ENCODE data around the gene MCAT.
A peak's percentile ranks its signal among the peaks of the same experiment; 100 is the strongest.

Gene MCAT

DNA sequence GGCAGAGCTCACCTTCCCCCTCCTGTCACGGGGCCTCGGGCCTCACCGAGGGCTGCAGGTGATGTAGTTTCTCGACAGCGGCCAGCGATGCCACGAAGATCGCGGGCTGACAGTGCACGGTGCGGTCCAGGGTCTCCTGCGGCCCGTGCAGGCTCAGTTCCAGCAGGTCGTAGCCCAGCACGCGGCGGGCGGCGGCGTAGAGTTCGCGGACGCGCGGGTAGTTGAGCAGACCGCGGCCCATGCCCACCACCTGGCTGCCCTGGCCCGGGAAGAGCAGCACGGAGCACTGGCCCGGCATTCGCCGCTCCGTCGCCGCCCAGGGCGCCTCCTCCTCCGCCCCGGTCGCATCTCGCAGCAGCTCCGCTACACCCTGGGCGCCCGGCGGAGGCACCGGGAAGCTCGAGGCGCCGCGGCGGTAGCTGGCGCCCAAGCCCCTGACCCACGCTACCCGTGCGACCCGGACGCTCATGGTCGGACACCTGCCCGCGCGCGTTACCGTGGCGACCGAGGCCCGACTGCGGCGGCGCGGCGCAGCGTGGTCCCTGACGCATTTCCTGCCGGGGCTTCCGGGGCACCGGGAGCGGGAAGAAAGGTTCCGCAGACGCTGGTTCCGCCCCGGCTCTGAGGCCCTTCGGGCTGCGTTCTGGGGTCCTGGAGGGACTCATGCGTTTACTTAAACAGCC is at the start of gene MCAT:
Gene MCAT (minus strand): TSS at position 519 of the 683 bp plus-strand sequence. CDS start 50 bp downstream, at position 469.
- peak; percentile 65 for DNase-seq (ENCODE audit: low read depth)
- TF ChIP-seq, protein P1, sequence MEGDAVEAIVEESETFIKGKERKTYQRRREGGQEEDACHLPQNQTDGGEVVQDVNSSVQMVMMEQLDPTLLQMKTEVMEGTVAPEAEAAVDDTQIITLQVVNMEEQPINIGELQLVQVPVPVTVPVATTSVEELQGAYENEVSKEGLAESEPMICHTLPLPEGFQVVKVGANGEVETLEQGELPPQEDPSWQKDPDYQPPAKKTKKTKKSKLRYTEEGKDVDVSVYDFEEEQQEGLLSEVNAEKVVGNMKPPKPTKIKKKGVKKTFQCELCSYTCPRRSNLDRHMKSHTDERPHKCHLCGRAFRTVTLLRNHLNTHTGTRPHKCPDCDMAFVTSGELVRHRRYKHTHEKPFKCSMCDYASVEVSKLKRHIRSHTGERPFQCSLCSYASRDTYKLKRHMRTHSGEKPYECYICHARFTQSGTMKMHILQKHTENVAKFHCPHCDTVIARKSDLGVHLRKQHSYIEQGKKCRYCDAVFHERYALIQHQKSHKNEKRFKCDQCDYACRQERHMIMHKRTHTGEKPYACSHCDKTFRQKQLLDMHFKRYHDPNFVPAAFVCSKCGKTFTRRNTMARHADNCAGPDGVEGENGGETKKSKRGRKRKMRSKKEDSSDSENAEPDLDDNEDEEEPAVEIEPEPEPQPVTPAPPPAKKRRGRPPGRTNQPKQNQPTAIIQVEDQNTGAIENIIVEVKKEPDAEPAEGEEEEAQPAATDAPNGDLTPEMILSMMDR (conservative IDR thresholded peaks at IDR 0.05; ENCODE audit: low read length): no peak
- H3K4me3 ChIP-seq (ENCODE audit: low read length): peak within 1 kb of the TSS; percentile 88

GRCh38 chr22:43191831-43192230 is 48.6 kb upstream of the MCAT start:
- H3K4me3 ChIP-seq (ENCODE audit: low read length): no peak overlapping the region
- TF ChIP-seq, protein P1 (conservative IDR thresholded peaks at IDR 0.05; ENCODE audit: low read length): no peak
- DNase-seq (ENCODE audit: low read depth): no peak

DNA sequence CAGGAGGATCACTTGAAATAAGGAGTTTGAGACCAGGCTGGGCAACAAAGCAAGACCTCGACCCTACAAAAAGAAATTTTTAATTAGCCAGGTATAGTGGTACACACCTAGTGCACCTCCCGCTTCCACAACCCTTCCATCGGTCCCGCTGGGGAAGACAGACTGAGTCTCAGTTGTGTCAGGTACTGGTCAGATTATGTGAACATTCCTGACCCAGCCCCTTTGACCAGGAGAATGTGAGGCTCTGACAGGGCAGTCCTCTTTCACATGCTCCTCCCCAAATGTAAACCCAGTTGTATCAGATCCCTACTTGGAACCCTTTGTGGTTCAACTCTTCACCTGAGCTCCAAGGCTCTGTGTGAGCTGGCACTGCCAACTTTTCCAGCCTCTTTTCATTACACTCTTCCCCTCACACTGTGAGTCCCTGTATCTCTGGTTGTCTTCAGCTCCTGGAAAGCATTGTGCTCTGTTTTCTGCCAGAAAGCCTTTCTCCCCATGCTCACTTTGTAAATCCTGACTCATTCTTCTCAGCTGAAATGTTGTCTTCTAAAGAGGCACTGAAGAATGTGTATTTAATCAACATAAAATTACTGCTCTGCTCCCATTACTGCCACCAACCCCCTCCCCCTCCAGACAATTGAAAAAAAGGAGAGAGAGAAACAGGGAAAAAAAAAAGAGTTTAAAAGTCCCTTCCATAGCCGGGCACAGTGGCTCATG is 45.8 kb upstream of the MCAT start:
- no peak overlapping the region for H3K4me3 ChIP-seq (ENCODE audit: low read length)

DNA sequence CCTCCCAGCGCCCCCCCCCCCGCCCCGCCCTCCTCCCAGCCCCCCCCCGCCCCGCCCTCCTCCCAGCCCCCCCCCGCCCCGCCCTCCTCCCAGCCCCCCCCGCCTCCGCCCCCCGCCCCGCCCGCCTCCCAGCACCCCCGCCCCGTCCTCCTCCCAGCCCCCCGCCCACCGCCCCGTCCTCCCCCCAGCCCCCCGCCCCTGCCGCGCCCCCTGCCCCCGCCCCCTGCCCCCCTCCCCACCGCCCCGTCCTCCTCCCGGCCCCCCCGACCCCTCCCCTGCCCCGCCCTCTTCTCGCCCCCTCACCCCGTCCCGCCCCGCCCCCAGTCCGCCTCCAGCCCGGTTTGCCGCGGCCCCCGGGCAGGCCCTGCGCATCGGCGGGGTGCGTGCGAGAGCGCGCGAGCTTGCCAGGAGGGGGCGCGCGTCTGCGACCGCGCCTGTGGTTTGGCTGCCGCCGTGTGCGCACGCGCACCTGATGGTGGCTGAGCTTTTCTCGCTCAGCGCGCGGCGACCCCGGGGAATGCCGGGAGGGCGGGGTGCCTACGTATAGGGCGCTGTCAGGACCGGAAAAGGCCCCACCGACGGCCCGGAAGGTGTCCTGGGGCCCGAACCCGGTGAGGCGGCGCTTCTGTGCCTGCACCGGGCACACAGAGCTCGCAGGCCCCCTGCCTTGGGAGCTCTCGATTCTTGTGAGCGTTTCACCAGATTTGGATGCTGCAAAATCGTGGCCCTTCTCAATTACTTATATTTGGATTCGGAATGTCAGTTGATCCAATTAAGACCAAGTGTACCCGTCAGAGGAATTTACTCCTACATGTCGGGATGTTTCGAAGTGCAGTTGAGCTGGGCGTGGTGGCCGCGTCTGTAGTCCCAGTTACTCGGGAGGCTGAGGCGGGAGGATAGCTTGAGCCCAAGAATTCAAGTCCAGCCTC is 44.2 kb upstream of the MCAT start:
- TF ChIP-seq, protein P1 (conservative IDR thresholded peaks at IDR 0.05; ENCODE audit: low read length): peak; percentile 29
- peak; percentile 92 for DNase-seq (ENCODE audit: low read depth)
- H3K4me3 ChIP-seq (ENCODE audit: low read length): peak overlapping the region; percentile 63

More for the DNA sequence above, 45.8 kb upstream of the MCAT start:
- TF ChIP-seq, protein P1 (conservative IDR thresholded peaks at IDR 0.05; ENCODE audit: low read length): no peak
- DNase-seq (ENCODE audit: low read depth): peak; percentile 16

GRCh38 chr22:43186272-43187170 is 43.3 kb upstream of the MCAT start, which contains the start of gene TTLL12:
Gene TTLL12 (minus strand): TSS chr22:43187134. CDS start chr22:43187069, 65 bp downstream.
- H3K4me3 ChIP-seq (ENCODE audit: low read length): peak within 1 kb of the TSS; percentile 75
- TF ChIP-seq, protein P1 (conservative IDR thresholded peaks at IDR 0.05; ENCODE audit: low read length): 0 out of 2 replicates have a peak, but pooled peaks have one; percentile 5
- DNase-seq (ENCODE audit: low read depth): peak; percentile 60

DNA sequence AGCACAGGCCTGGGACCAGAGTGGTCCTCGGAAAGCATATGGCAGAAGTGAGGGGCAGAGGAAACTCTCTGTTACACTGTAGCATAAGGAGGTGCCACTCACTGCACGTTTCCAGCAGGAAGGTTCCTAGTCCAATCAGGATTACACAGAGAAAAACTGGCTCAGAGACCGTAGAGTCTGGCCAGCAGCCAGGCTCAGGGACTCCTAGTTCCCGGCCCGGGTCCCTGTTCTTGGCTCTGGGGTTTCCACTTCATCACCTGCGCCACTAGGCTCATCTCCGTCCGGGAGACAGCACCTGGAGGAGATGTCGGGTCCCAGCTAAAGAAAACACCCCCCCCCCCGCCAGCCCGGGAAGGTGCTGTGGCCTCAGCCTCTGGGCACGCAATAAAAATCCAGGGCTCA is 42.7 kb upstream of the MCAT start:
- peak overlapping the region; percentile 75 for H3K4me3 ChIP-seq (ENCODE audit: low read length)
- DNase-seq (ENCODE audit: low read depth): peak; percentile 12

More for the DNA sequence above, 42.7 kb upstream of the MCAT start:
- TF ChIP-seq, protein P1 (conservative IDR thresholded peaks at IDR 0.05; ENCODE audit: low read length): no peak
